Endothelial cell of umbilical vein (primary cell): ENCODE measurements around the gene PRKAG2. TPM values are rescaled to one million over a fixed set of nuclear protein-coding genes. Genes with fewer than 3 reads are reported as not detected.

Experiments
- BruUV-seq: library from RNA; stranded (reverse); fragments of 400-500 nt; replicated peaks from 2 replicates; lab custom pipeline; 2021; lab: Mats Ljungman, UMichigan
- CTCF ChIA-PET: fragments of 300-600, 350-600 bp; sonication (Branson Sonifier 250); formaldehyde crosslinking; loops from one replicate; lab custom pipeline; 2021; ENCODE audit warnings: antibody characterized with exemption, inconsistent platforms; lab: Charles Lee
- POLR2A ChIA-PET: fragments of 300-600, 350-600 bp; sonication (Branson Sonifier 250); formaldehyde crosslinking; loops from one replicate; lab custom pipeline; 2021; ENCODE audit warnings: antibody characterized with exemption, inconsistent platforms; lab: Charles Lee
- DNase-seq: peaks from one replicate; pipeline ENCODE4 v3.0.0-alpha.2; 2011; ENCODE audit warnings: low read depth, low spot score
- FAIRE-seq: peaks from 2 replicates; lab custom pipeline; 2011; peaks lifted over from hg19 to GRCh38; lab: Jason Lieb, UNC
- H2AFZ ChIP-seq: 2 replicates; pipeline ENCODE4 v1.6.0; 2012; ENCODE audit warnings: low read depth, low read length, control low read depth, inconsistent platforms
- H3K27ac ChIP-seq: 2 replicates; pipeline ENCODE4 v1.5.1; 2011; ENCODE audit warnings: low read depth, mild to moderate bottlenecking, control low read depth, low read length, moderate library complexity; ENCODE audit not compliant: insufficient read depth
- H3K27me3 ChIP-seq, 2 experiments: 2 replicates each; pipeline versions ENCODE4 v1.6.0 to v1.6.1; 2011; ENCODE audit warnings: low read length in 2 of 2, mixed read lengths in 1 of 2; ENCODE audit not compliant: control insufficient read depth in 2 of 2, insufficient read depth in 2 of 2
- H3K36me3 ChIP-seq, 2 experiments: 2 replicates in 1 of 2; 3 replicates in 1 of 2; pipeline ENCODE4 v1.5.1; 2011; ENCODE audit warnings: low read length in 2 of 2, mild to moderate bottlenecking in 1 of 2, moderate library complexity in 1 of 2; ENCODE audit not compliant: control insufficient read depth in 2 of 2, insufficient read depth in 2 of 2; ENCODE audit errors: extremely low read depth in 1 of 2
- H3K4me1 ChIP-seq: 3 replicates; pipeline ENCODE4 v1.5.1; 2011; ENCODE audit warnings: mild to moderate bottlenecking, low read length; ENCODE audit not compliant: control insufficient read depth, insufficient read depth; ENCODE audit errors: extremely low read depth
- H3K4me2 ChIP-seq: 2 replicates; pipeline ENCODE4 v1.6.1; 2011; ENCODE audit warnings: low read length, control low read depth, mixed read lengths; ENCODE audit not compliant: insufficient read depth
- H3K4me3 ChIP-seq, 3 experiments: fragments of 200-600 bp in 1 of 3; sonication (generic), shearing (Covaris generic) in 1 of 3; replicated peaks in 1 of 3; 2 replicates each; pipeline ENCODE4 v1.5.1; 2011 to 2016; ENCODE audit warnings: control low read depth in 3 of 3, low read length in 3 of 3, mild to moderate bottlenecking in 2 of 3, inconsistent platforms in 1 of 3, low read depth in 1 of 3, moderate library complexity in 1 of 3; ENCODE audit not compliant: insufficient read depth in 1 of 3
- H3K79me2 ChIP-seq: 2 replicates; pipeline ENCODE4 v1.6.0; 2012; ENCODE audit warnings: low read length, inconsistent platforms; ENCODE audit not compliant: control insufficient read depth, insufficient read depth
- H3K9ac ChIP-seq: replicated peaks from 2 replicates; pipeline ENCODE3; 2011; ENCODE audit warnings: low read length, control low read depth; ENCODE audit not compliant: insufficient read depth; ENCODE audit errors: extremely low read depth
- H3K9me1 ChIP-seq: replicated peaks from 3 replicates; pipeline ENCODE4 v1.6.0; 2011; ENCODE audit warnings: mild to moderate bottlenecking, low read length; ENCODE audit not compliant: control insufficient read depth, insufficient read depth; ENCODE audit errors: extremely low read depth
- H3K9me3 ChIP-seq: replicated peaks from 2 replicates; pipeline ENCODE4 v1.5.1; 2012; ENCODE audit warnings: low read length, inconsistent platforms; ENCODE audit not compliant: control insufficient read depth, insufficient read depth
- H4K20me1 ChIP-seq: replicated peaks from 2 replicates; pipeline ENCODE3; 2011; ENCODE audit warnings: mild to moderate bottlenecking, low read length; ENCODE audit not compliant: control insufficient read depth, insufficient read depth; ENCODE audit errors: extremely low read depth
- CTCF ChIP-seq, 2 donors: IDR thresholded peaks; 1 replicate in 1 of 2; 2 replicates in 1 of 2; pipeline ENCODE4 v1.5.1; 2011; ENCODE audit warnings: low read length in 2 of 2, mild to moderate bottlenecking in 2 of 2, moderate library complexity in 2 of 2, control low read depth in 1 of 2, inconsistent platforms in 1 of 2, low read depth in 1 of 2; ENCODE audit not compliant: insufficient read depth in 1 of 2; ENCODE audit errors: extremely low read depth in 1 of 2
- EZH2 ChIP-seq: IDR thresholded peaks from 2 replicates; pipeline ENCODE4 v1.6.1; 2012; ENCODE audit warnings: borderline replicate concordance, low read depth, mild to moderate bottlenecking, moderate library complexity, low read length, inconsistent platforms; ENCODE audit not compliant: severe bottlenecking
- FOS ChIP-seq: IDR thresholded peaks from 2 replicates; pipeline ENCODE4 v1.6.1; 2011; ENCODE audit warnings: mild to moderate bottlenecking, low read length, moderate library complexity, borderline replicate concordance; ENCODE audit not compliant: insufficient read depth
- GATA2 ChIP-seq: IDR thresholded peaks from 2 replicates; pipeline ENCODE4 v1.7.0; 2011; ENCODE audit warnings: low read depth, mild to moderate bottlenecking, moderate library complexity, mixed read lengths, low read length; ENCODE audit not compliant: insufficient read length, insufficient read depth
- JUN ChIP-seq: IDR thresholded peaks from 2 replicates; pipeline ENCODE4 v1.6.1; 2011; ENCODE audit warnings: borderline replicate concordance, low read depth; ENCODE audit not compliant: insufficient read length, insufficient read depth
- MAX ChIP-seq: IDR thresholded peaks from 2 replicates; pipeline ENCODE4 v1.6.1; 2011; ENCODE audit not compliant: insufficient read depth, insufficient read length
- MYC ChIP-seq: IDR thresholded peaks from one replicate; pipeline ENCODE4 v1.6.1; 2011; ENCODE audit warnings: mild to moderate bottlenecking, low read depth, low read length
- POLR2A ChIP-seq: IDR thresholded peaks from 2 replicates; pipeline ENCODE4 v1.6.1; 2012; ENCODE audit warnings: low read depth, mild to moderate bottlenecking, control low read depth, low read length
- POLR2AphosphoS5 ChIP-seq: IDR thresholded peaks from 2 replicates; pipeline ENCODE4 v1.6.1; 2012; ENCODE audit warnings: low read depth, mild to moderate bottlenecking, control low read depth, low read length, moderate library complexity; ENCODE audit not compliant: insufficient read depth
- dilution Hi-C: fragments of 300-500 bp; cut with MboI; formaldehyde crosslinking; loops from one replicate; pipeline ENCODE4 v1.15.0; 2019; ENCODE audit warnings: low sequenced_read_pairs; ENCODE audit not compliant: extremely low pct_ligation_motif_present
- intact Hi-C: fragments of 100-400 bp; cut with micrococcal nuclease; formaldehyde crosslinking; loops from one replicate; pipeline ENCODE4 v1.10.0; 2022
- polyA plus RNA-seq, 4 experiments: library from polyadenylated mRNA; depleted of rRNA in 3 of 4; stranded (reverse) in 3 of 4; unstranded in 1 of 4; fragments of >200 nt; gene quantifications; 2 replicates each; pipeline versions ENCODE4 v1.2.1 to v1.2.3, GENCODE V29; 2011 to 2012; ENCODE audit warnings: missing spikeins in 1 of 4
- total RNA-seq: library from RNA; stranded (reverse); gene quantifications from 2 replicates; pipeline ENCODE4 v1.2.3, GENCODE V29; 2021

Gene PRKAG2
- total and polyA plus RNA-seq, 2 donors (not counting 3 experiments of a cell fraction or from before 2014, with no cell fraction given) = 19.3 to 51.5 TPM

- no peak for FAIRE-seq
- Histone ChIP-seq H3K27ac (no peak overlapping the region), H3K36me3 (no peaks in the 10 kb centered on the region), H4K20me1 (no peaks in the 10 kb centered on the region), H3K9me1 (no peaks in the 10 kb centered on the region), H3K9me3 (no peaks in the 10 kb centered on the region), H2AFZ (no peak overlapping the region), H3K4me1 (no peaks in the 10 kb centered on the region), H3K27me3 (no peaks in the 10 kb centered on the region), H3K79me2 (no peaks in the 10 kb centered on the region), H3K4me2 (no peak overlapping the region), H3K9ac (no peak overlapping the region), H3K4me3 (no peak overlapping the region)
- dilution Hi-C loops (no loop called here), intact Hi-C loops (no loop called here)
- ChIA-PET POLR2A (no interaction called here), CTCF (no interaction called here)
- DNase-seq = no peak
- TF ChIP-seq EZH2 = no peak
- no peak for TF ChIP-seq MYC
- no peak for TF ChIP-seq MAX
- no TSS peak for BruUV-seq
Observed at GRCh38 chr7:151903249-151904032, 26.5 kb upstream of the PRKAG2 start.

GRCh38 chr7:151902311-151902710 is 25.4 kb upstream of the PRKAG2 start:
- no peaks in the 10 kb centered on the region for H4K20me1 ChIP-seq
- dilution Hi-C loops = no loop called here
- no peak overlapping the region for H3K4me2 ChIP-seq
- intact Hi-C loops = no loop called here
- H3K79me2 ChIP-seq = no peaks in the 10 kb centered on the region
- H3K9me3 ChIP-seq = no peaks in the 10 kb centered on the region
- BruUV-seq = no TSS peak
- DNase-seq (no peak), FAIRE-seq (no peak)
- no peak overlapping the region for H3K27ac ChIP-seq
- no peaks in the 10 kb centered on the region for H3K36me3 ChIP-seq
- no peak for TF ChIP-seq MAX
- no peak for TF ChIP-seq CTCF (IDR thresholded peaks at IDR 0.05; ENCODE audit: extremely low read depth in 1 of 2, insufficient read depth in 1 of 2, low read depth in 1 of 2, low read length in 2 of 2)
- TF ChIP-seq JUN = no peak
- TF ChIP-seq MYC = no peak
- no peak for TF ChIP-seq POLR2A
- no peak for TF ChIP-seq EZH2
- no peak for TF ChIP-seq GATA2
- TF ChIP-seq FOS = no peak
- no peak for TF ChIP-seq POLR2AphosphoS5
- H3K27me3 ChIP-seq = no peaks in the 10 kb centered on the region
- H3K4me3 ChIP-seq = no peak overlapping the region
- H3K9me1 ChIP-seq = no peaks in the 10 kb centered on the region
- no peak overlapping the region for H2AFZ ChIP-seq
- no peaks in the 10 kb centered on the region for H3K4me1 ChIP-seq
- CTCF ChIA-PET = no interaction called here
- no peak overlapping the region for H3K9ac ChIP-seq
- POLR2A ChIA-PET = no interaction called here
